Upper lobe of left lung (tissue), 4 donors: ENCODE data around the gene C1orf232.

Experiments
- CTCF ChIP-seq, 6 experiments: fragments of 450-650 bp in 4 of 6; fragments of 200-600 bp in 2 of 6; sonication (generic) in 2 of 6; IDR thresholded peaks; one replicate each; pipeline ENCODE4 v1.5.1; 2016 to 2019; ENCODE audit warnings: antibody characterized with exemption in 6 of 6
- EP300 ChIP-seq, 4 donors: sonication (generic); formaldehyde crosslinking; IDR thresholded peaks; one replicate each; pipeline ENCODE4 v1.5.1; 2017; ENCODE audit warnings: antibody characterized with exemption in 4 of 4, control low read depth in 2 of 4

GRCh38 chr1:26145960-26146294, 22.8 kb downstream of the C1orf232 start:
- no peak for TF ChIP-seq CTCF (IDR thresholded peaks at IDR 0.05)
- no peak for TF ChIP-seq EP300 (IDR thresholded peaks at IDR 0.05)
